ENCODE measurements around the gene BLACAT1.

DNA sequence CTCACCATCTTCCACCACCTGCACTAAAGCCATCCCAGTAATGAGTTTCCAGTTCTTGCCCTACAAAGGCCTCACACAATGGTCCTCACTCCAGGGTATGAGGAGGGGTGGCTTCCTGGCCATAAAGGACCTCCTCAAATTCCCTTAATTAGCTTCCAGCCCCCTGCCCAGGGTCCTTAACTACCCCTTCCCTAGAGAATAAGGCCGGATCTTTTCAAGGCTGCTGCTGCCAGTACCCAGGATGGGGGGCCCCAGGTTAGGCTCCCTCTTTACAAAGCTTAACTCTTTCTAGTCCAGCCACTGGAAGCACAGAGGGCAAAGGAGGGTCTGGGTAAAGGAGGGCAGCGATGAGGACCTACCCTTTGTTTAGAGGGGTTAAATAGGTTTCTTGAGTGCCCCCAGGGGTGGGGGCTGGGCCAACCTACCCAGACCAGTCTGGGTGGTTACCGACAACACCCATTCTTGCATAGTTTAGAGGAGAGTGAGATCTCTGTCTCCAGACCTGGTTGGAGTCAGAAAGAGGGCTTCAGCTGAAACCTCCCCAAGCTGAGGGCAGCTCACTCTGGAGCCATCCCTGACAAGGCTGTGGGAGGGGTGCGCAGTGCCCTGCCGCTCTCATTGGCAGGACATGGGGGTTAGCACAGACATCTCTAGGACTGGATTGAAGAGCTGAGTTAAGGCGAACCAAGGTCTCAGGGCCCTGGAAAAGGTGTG is 7.1 kb downstream of the BLACAT1 start:
- TF ChIP-seq YY1 (IDR thresholded peaks at IDR 0.05; ENCODE audit: borderline replicate concordance in 1 of 3, control insufficient read depth in 1 of 3, extremely low read depth in 1 of 3, insufficient read depth in 3 of 3, insufficient read length in 1 of 3, insufficient replicate concordance in 2 of 3, low read depth in 1 of 3, low read length in 2 of 3): no peak
- TF ChIP-seq POLR2A (conservative IDR thresholded peaks at IDR 0.05): no peak
